ENCODE data around the gene PRRT3. TPM values are rescaled to one million over a fixed set of nuclear protein-coding genes. Genes with fewer than 3 reads are reported as not detected.

PRRT3 gene
- total and polyA plus RNA-seq, 9 of the 15 experiments (the other 6 are each of a cell fraction or from before 2014, with no cell fraction given), result 0.06 to 1.9 (median 1.2) TPM

- TF ChIP-seq THAP7 (CRISPR knock-in tag; IDR thresholded peaks at IDR 0.05) (no peak), HNRNPK (IDR thresholded peaks at IDR 0.05; ENCODE audit: low read depth, low read length, poor library complexity, severe bottlenecking) (peak; percentile 11), ZBTB34 (CRISPR knock-in tag; IDR thresholded peaks at IDR 0.05) (no peak), CCNT2 (IDR thresholded peaks at IDR 0.05; ENCODE audit: borderline replicate concordance, extremely low read depth, insufficient read length, low read depth, low read length) (no peak), CTBP1 (IDR thresholded peaks at IDR 0.05; ENCODE audit: borderline replicate concordance) (peak; percentile 92), SNRNP70 (optimal IDR thresholded peaks at IDR 0.05; ENCODE audit: low read depth, low read length) (no peak), PRMT5 (CRISPR knock-in tag; IDR thresholded peaks at IDR 0.05) (no peak), GTF2E2 (tag; IDR thresholded peaks at IDR 0.05) (no peak), TFAM (CRISPR knock-in tag; conservative IDR thresholded peaks at IDR 0.05) (no peak), NFE2 (IDR thresholded peaks at IDR 0.05; ENCODE audit: low read depth) (peak; percentile 41; the same call in 1 of the 2 replicates), CHD4 (IDR thresholded peaks at IDR 0.05; ENCODE audit: insufficient read depth, insufficient replicate concordance, low read depth, low read length, poor library complexity, severe bottlenecking) (no peak), WHSC1 (IDR thresholded peaks at IDR 0.05; ENCODE audit: low read length) (no peak), PRPF4 (IDR thresholded peaks at IDR 0.05; ENCODE audit: insufficient read depth, low read depth, low read length, poor library complexity, severe bottlenecking) (peak; percentile 50), NR3C1 (CRISPR knock-in tag; IDR thresholded peaks at IDR 0.05) (no peak; the same call in 1 of the 2 replicates), HEY1 (CRISPR knock-in tag; IDR thresholded peaks at IDR 0.05; ENCODE audit: borderline replicate concordance) (no peak), ELK3 (CRISPR knock-in tag; IDR thresholded peaks at IDR 0.05) (no peak), ATF6 (CRISPR knock-in tag; IDR thresholded peaks at IDR 0.05) (no peak), VEZF1 (CRISPR knock-in tag; IDR thresholded peaks at IDR 0.05) (0 out of 2 replicates have a peak, but pooled peaks have one; percentile 18), TCFL5 (CRISPR knock-in tag; conservative IDR thresholded peaks at IDR 0.05) (no peak), GATAD2A (IDR thresholded peaks at IDR 0.05) (peak; percentile 79), GABPA (tag; conservative IDR thresholded peaks at IDR 0.05; ENCODE audit: low read depth) (no peak)
These were observed 19.2 kb downstream of the PRRT3 start (continued) for GRCh38 chr3:9932843-9933560.

Measured in K562 (cell line).